Measurements from ENCODE around the gene LMF2.

DNA sequence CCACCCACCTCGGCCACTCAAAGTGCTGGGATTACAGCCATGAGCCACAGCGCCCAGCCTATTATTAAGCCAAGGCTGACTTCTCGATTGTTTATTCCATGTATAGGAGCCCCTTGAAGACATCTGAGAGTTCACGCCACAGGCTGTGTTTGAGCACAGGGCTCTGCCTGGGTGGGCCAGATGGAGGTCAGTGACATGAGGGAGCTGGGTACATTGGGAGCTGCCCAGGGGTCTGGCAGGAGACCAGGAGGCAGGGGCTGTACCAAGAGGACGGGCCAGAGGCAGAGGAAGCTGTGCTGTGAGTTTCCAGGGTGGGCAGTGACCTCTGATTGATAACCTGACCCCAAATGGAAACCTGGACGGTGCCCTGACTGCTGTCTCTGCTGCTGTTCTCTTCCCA, 5.4 kb downstream of the LMF2 start:
- TF ChIP-seq, protein P1, sequence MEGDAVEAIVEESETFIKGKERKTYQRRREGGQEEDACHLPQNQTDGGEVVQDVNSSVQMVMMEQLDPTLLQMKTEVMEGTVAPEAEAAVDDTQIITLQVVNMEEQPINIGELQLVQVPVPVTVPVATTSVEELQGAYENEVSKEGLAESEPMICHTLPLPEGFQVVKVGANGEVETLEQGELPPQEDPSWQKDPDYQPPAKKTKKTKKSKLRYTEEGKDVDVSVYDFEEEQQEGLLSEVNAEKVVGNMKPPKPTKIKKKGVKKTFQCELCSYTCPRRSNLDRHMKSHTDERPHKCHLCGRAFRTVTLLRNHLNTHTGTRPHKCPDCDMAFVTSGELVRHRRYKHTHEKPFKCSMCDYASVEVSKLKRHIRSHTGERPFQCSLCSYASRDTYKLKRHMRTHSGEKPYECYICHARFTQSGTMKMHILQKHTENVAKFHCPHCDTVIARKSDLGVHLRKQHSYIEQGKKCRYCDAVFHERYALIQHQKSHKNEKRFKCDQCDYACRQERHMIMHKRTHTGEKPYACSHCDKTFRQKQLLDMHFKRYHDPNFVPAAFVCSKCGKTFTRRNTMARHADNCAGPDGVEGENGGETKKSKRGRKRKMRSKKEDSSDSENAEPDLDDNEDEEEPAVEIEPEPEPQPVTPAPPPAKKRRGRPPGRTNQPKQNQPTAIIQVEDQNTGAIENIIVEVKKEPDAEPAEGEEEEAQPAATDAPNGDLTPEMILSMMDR (conservative IDR thresholded peaks at IDR 0.05; ENCODE audit: low read length) = no peak
- no peak for TF ChIP-seq EZH2phosphoT487 (IDR thresholded peaks at IDR 0.05; ENCODE audit: borderline replicate concordance, low read depth, low read length)

Data from OCI-LY7 (cell line).